ENCODE results near the gene POLR2B. TPM values are rescaled to one million over a fixed set of nuclear protein-coding genes. Genes with fewer than 3 reads are reported as not detected.
"Not testable (repeated sequence)": the region's sequence is repeated elsewhere in the genome, so short reads cannot be mapped to it uniquely, and the experiment has no call there.

POLR2B gene
- total RNA-seq, 1 donor from 2014 or later: 23.4 TPM

- intact Hi-C loops (cut with DNase I): no loop called here
- Histone ChIP-seq H3K36me3 (peaks cover 0 to 4% of the 10 kb centered on the region in 2 donors), H3K27ac (peak overlapping the region; percentile 85), H3K9me3 (no peaks in the 10 kb centered on the region), H3K27me3 (no peaks in the 10 kb centered on the region), H3K4me3 (no peak overlapping the region), H3K4me1 (peaks cover 16 to 61% of the 10 kb centered on the region in 2 donors)
- DNase-seq (ENCODE audit: low spot score in 2 of 2): no peak
- no peak for TF ChIP-seq CTCF (IDR thresholded peaks at IDR 0.05)
These were observed 72.4 kb downstream of the POLR2B start for GRCh38 chr4:57051095-57051494.

- H3K4me1 ChIP-seq: peaks cover 18 to 61% of the 10 kb centered on the region in 2 donors
- intact Hi-C loops (cut with DNase I): no loop called here
- no peak for TF ChIP-seq CTCF (IDR thresholded peaks at IDR 0.05)
These were observed 72.8 kb downstream of the POLR2B start for GRCh38 chr4:57051524-57051923.

GRCh38 chr4:57053508-57053907, 74.8 kb downstream of the POLR2B start:
- Histone ChIP-seq H3K27me3 (no peaks in the 10 kb centered on the region), H3K27ac (peak overlapping the region; percentile 85), H3K4me3 (no peak overlapping the region), H3K9me3 (no peaks in the 10 kb centered on the region), H3K36me3 (peaks cover 0 to 4% of the 10 kb centered on the region in 2 donors), H3K4me1 (peaks cover 31 to 67% of the 10 kb centered on the region in 2 donors)
- no peak for TF ChIP-seq CTCF (IDR thresholded peaks at IDR 0.05)
- intact Hi-C loops (cut with DNase I): no loop called here
- peak in 1 of 2 donors; percentile 78 for DNase-seq (ENCODE audit: low spot score in 2 of 2)

More at GRCh38 chr4:57051524-57051923, 72.8 kb downstream of the POLR2B start:
- Histone ChIP-seq H3K36me3 (peaks cover 0 to 4% of the 10 kb centered on the region in 2 donors), H3K4me3 (no peak overlapping the region), H3K9me3 (no peaks in the 10 kb centered on the region), H3K27me3 (no peaks in the 10 kb centered on the region), H3K27ac (peak overlapping the region; percentile 85)
- no peak for DNase-seq (ENCODE audit: low spot score in 2 of 2)

- no peak for DNase-seq (ENCODE audit: low spot score in 2 of 2)
- Histone ChIP-seq H3K27ac (peak overlapping the region; percentile 85), H3K4me3 (peak overlapping the region in 1 of 2 donors; percentile 53), H3K9me3 (no peaks in the 10 kb centered on the region), H3K27me3 (no peaks in the 10 kb centered on the region), H3K4me1 (peaks cover 32 to 58% of the 10 kb centered on the region in 2 donors), H3K36me3 (peaks cover 0 to 4% of the 10 kb centered on the region in 2 donors)
- intact Hi-C loops (cut with DNase I): no loop called here
- TF ChIP-seq CTCF (IDR thresholded peaks at IDR 0.05): no peak
These were observed 77.2 kb downstream of the POLR2B start for GRCh38 chr4:57055886-57056285.

- Histone ChIP-seq H3K27me3 (no peaks in the 10 kb centered on the region), H3K27ac (peak overlapping the region; percentile 90 to 93), H3K4me3 (peak overlapping the region in 1 of 2 donors; percentile 5), H3K4me1 (peaks cover 29 to 76% of the 10 kb centered on the region in 2 donors), H3K9me3 (no peaks in the 10 kb centered on the region), H3K36me3 (no peaks in the 10 kb centered on the region)
- intact Hi-C loops (cut with DNase I): no loop called here
- DNase-seq (ENCODE audit: low spot score in 2 of 2): no peak
- no peak for TF ChIP-seq CTCF (IDR thresholded peaks at IDR 0.05)
These were observed 81.4 kb downstream of the POLR2B start for GRCh38 chr4:57059890-57060716.

GRCh38 chr4:57060717-57061067, 82.0 kb downstream of the POLR2B start:
- DNase-seq (ENCODE audit: low spot score in 2 of 2); H3K36me3 ChIP-seq; H3K9me3 ChIP-seq; intact Hi-C loops (cut with DNase I); H3K27me3 ChIP-seq: not testable (repeated sequence)
- H3K4me1 ChIP-seq: peaks cover 26 to 80% of the 10 kb centered on the region in 2 donors
- peak overlapping the region; percentile 90 to 93 for H3K27ac ChIP-seq
- peak overlapping the region in 1 of 2 donors; percentile 5 for H3K4me3 ChIP-seq
